Mucosa of gallbladder (tissue), 1 donor: Measurements from ENCODE around the gene FARP1. TPM values are rescaled to one million over a fixed set of nuclear protein-coding genes. Genes with fewer than 3 reads are reported as not detected.
A peak's percentile ranks its signal among the peaks of the same experiment; 100 is the strongest.

ENCODE experiments used
- DNase-seq: peaks from one replicate; pipeline ENCODE4 v3.0.0-alpha.2; 2020; ENCODE audit warnings: low spot score
- total RNA-seq: library from RNA; stranded (reverse); gene quantifications from one replicate; pipeline ENCODE4 v1.2.1, GENCODE V29; 2021
- donor health status: DM: no; HTN: no; CAD: no.

Gene FARP1
- total RNA-seq, 1 donor from 2014 or later, result 112 TPM

DNA sequence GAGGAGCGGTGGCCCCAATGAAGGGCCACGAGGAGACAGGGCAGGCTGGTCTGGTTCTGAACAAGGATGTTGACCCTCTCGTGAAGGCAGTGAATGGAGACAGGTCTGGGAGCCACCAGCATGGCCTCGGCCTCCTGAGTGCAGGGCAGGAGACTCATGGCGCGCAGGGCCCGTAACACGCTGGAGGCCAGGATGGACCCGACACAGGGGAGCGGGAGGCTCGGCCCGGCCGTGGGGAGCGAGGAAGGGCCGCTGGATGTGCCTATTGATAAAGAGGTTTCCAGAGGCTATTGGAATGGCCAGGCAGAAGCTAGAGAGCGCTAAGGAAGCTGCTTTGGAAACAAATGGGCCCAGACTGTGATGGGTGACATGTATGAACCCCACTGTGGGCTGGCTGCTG is 301.5 kb downstream of the FARP1 start:
- DNase-seq, result no peak

DNA sequence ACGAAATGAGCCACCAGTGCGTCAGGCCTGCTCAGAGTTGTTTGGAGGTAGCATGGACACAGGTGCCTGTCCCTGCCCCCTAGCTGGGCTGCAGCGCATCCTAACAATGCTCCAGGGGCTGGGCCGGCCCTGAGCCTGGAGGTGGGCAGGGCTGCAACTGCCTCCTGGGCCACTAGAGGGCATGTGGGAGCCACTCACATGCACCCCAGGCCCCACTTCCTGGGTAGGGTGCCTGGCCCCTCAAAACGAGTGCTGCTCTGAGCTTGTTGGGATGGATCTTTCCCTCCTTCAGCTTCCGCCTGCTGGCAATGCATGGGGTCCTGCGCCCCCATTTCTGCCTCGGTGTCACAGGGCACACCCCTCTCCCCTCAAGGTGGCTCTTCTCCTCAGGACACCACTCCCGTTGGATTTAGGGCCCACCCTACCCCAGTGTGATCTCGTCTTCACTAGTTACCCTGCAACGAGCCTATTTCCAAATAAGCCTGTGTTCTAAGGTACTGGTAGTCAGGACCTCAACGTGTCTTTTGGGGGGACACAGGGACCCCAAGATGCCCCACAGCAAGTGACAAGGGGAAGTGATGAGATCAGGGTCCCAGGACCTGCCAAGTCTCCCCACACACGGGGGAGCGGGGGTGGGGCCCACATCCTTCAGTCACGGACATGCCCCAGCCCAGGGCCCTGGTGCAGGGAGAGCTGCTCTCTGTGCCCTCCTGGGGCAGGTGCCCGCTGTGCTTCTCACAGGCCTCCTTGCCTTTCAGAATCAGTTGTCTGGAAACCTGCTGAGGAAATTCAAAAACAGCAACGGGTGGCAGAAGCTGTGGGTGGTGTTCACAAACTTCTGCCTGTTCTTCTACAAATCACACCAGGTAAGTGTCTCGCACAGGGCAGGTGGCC is 302.7 kb downstream of the FARP1 start:
- peak; percentile 73 for DNase-seq

- DNase-seq, result no peak
Observed at GRCh38 chr13:98446234-98446621, 303.3 kb downstream of the FARP1 start.

DNA sequence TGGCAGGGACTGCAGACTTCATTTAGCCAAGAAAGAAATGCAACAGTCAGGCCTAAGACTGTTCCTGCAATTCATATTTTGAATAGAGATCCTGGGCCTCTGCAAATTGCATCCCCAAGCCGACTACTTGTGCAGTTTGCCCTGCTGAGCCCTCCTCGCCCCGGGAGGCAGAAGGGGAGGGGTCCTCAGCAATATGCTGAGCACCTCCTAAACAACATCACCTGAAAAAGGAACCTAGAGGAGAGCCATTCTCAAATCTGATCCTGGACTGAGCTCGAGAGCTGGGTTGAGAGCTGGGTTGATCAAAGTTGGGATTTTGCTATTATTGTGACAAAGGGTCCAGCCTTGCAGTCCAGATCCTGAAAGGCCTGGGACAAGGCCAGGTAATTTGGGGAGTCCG is 304.2 kb downstream of the FARP1 start:
- DNase-seq, result no peak

DNA sequence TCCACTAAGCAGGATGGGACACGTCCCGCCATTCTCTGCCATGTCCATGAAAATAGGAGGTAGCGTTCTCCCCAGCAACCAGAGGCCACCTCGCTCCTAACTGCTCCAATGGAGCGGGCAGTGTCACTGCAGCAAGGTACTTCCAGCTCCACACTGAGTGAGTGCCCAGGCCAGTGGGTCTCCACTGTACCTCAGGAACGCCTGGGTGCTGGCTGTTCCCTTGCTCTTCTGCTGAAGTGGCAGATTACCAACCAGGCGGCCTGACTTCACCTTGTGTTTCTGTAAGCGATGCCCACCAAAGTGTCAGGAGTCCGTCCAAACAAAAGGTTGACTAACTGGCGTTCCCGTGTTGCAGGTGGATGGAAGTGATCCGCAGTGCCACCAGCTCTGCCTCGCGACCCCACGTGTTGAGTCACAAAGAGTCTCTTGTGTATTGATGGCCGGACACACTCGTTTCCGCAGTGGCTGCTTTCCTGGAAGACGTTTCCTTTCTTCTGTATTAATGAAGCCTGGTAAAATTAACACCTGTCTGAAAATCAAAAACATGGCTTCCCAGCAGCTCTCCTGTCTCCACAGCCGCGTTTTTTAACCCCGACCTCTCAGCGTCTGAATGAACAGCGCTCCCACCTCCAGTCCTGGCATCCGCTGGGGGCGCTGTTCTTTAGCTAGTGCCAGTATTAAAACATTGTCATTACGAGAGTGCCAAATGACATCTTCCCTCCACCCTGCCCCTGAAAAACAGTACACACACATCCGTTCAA is 305.2 kb downstream of the FARP1 start:
- DNase-seq, result no peak

GRCh38 chr13:98448642-98448928 is 305.7 kb downstream of the FARP1 start:
- DNase-seq, result no peak

DNA sequence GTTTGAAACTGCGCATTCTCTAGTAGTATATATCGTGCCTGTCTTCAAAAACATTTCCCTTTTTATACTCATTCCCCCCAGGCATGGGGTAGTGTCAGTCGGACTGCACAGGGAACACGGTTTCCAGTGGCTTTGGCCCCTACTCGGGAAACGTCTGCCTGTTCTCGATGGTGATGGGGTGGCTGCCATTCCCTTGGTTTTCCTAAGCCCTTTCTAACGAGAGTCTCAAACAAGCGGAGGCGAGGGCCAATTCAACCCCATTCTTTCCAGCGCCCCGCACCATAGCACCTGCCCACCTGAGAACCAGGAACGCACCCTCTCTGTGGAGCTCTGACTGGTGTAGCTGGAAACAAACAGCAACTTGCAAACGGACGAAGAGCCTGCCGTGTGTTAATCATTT is 306.4 kb downstream of the FARP1 start:
- no peak for DNase-seq

DNA sequence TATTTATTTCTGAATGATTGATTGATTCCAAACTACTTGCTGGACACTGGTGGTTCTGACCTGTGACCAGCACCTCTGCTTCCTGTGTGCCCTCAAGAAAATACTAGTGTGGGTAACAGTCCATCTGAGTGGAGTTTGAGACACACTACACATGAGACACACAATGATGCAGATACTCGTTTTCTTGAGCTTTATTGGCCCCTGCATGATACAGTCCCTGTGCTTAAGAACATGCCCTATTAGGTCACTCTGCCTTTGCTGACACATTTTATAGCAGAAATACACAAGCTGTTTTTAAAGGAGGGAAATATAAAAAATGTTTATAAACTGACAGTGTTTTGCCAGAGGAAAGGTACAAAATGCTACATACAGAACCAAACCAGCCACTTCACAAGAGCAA is 307.1 kb downstream of the FARP1 start:
- DNase-seq, result no peak

DNA sequence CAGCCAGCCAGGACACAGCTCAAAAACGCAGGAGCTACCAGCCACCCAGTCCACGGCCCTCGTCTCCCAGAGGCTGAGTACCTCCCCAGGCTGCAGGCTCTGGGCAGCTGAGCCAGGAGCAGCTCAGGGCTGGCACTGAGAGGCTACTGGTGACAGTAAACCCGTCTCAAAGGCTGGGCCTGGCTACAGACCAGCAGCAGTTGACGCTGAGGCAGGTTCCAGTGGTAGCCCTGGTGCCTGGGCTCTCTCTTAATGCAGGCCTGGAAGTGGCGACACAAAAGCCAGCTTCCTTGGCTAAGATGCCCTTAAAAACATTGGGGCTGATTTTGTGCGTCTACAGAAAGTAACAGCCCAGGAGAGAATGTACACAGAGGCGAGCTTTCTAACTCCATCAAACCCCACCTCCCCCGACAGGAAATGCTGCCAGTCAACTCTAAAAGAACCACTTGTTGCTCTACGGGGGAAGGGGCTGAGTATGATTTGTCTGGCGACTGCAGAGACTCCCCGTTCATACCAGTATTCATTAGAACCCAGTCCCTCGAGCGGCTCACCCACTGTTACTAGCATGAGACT is 307.7 kb downstream of the FARP1 start:
- no peak for DNase-seq

DNA sequence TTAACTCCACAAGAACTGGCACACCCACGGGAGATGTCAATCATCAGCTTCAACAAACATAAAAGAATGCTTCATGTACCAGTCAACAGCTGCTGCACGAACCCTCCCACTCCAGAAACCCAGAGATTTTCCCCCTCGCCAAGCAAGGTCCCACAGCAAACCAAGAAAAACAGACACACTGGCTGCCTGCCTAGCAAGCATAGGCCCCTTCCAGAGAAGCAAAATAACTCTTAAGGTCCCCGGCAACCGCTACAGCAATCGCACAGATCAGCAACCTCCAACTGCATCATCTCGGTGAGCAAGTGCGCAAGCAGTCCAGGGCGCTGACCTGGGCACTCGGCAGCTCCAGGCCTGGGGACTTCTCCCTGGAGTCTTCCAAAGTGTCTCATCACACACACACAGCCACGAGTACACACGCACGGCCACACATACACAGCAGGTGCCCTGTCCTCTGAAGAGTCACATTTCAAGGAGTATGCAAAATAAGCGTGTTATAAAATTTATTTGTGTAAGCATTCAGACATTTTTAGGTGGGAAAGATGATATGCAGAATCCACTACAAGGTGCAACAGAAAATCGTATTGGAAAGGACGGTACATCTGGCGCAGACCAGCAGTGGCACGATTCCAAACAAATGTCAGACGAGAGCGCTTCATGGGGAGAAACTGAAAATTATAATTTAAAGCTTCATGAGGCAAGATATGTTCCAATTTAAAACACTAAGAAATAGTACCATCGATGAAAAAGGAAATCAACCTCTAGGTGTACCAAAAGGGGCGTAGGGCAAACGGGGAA is 309.0 kb downstream of the FARP1 start:
- peak; percentile 44 for DNase-seq

GRCh38 chr13:98452851-98453843 is 310.3 kb downstream of the FARP1 start:
- DNase-seq, result no peak

DNA sequence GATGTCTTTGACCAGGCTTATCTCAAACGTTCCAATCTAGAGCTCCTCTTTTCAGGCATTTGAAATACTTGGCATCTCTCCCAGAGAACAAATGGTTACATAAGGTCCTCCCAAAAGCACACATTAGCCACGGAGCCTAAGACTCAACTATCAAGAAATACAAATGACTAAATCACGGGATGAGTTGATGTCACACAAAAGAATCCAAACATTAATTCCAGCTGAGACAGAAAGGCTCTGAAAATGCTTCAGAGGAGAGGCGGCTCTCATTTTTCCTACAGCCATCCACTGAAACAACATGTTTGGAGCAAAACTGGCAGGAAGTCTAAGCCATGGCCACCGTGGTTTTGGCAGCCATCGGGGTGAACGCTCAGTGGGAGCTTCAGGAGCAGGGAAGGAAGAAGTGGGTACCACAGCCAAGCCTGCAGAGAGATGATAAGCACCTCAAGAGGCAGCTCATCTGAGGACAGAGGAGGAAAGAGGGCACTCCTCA is 311.5 kb downstream of the FARP1 start:
- DNase-seq, result peak; percentile 34

- no peak for DNase-seq
Observed at GRCh38 chr13:98456413-98456845, 313.5 kb downstream of the FARP1 start.

GRCh38 chr13:98457053-98457452 is 314.2 kb downstream of the FARP1 start:
- DNase-seq, result no peak

DNA sequence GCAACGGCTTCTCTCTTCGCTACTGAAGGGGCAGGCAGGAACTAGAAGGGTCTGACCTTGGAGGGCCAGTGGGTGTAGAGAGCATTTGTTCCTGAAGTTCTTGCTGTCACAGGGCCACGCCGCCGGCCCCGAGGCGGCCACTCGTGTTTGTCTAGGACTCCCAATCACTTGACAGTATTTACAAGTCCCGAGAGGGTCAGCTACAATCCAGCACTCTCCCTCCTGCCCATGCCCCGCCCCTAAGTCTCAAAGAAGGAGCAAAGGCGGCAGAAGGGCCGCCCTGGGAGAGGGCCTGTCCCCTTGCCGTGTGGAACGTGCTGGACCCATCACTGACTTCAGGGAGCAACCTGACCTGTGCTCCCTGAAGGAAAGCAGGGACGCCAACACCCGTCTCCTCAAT is 315.5 kb downstream of the FARP1 start:
- no peak for DNase-seq

- DNase-seq, result no peak
Observed at GRCh38 chr13:98459171-98459681, 316.3 kb downstream of the FARP1 start.

DNA sequence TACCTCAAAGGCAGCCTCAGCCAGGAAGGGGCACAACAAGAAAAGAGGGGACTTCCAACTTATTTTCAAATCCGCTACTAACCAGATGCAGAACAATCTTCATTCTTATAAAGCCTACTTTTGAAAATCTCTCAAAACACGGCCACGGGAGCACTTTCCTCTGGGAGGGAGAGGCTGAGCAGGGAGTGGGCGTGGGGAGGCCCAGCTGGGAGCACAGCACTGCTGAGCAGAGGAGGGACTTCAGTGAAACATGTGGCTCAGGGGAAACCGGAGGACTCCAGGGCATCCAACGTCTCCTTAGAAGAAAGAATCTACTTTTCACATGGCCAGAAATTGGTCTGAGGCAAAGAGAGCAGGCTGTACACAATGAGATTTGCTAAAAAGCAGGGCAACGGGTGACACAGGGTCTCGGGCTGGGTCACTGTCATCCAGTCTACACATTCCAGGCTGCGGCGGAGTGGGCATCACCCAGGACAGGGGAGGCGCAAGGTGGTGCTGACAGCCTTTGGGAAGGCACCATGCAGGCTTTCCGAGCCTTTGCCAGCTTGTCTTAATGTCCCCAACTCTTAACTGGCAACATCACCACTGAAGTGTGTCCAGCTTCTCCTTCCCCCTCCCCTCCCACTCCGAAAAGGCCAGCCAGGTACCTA is 317.0 kb downstream of the FARP1 start:
- no peak for DNase-seq

- DNase-seq, result no peak
Observed at GRCh38 chr13:98460516-98460915, 317.6 kb downstream of the FARP1 start.

- DNase-seq, result no peak
Observed at GRCh38 chr13:98461486-98462240, 318.8 kb downstream of the FARP1 start.
